HG02870 (cell line): ENCODE measurements around the gene SBK3.

ENCODE experiments used
- ATAC-seq: cut with Tn5 transposase; IDR thresholded peaks from one replicate; pipeline ENCODE4 v1.9.1; 2021; ENCODE audit warnings: mild to moderate bottlenecking, moderate library complexity; ENCODE audit not compliant: unreplicated experiment

Gene SBK3

DNA sequence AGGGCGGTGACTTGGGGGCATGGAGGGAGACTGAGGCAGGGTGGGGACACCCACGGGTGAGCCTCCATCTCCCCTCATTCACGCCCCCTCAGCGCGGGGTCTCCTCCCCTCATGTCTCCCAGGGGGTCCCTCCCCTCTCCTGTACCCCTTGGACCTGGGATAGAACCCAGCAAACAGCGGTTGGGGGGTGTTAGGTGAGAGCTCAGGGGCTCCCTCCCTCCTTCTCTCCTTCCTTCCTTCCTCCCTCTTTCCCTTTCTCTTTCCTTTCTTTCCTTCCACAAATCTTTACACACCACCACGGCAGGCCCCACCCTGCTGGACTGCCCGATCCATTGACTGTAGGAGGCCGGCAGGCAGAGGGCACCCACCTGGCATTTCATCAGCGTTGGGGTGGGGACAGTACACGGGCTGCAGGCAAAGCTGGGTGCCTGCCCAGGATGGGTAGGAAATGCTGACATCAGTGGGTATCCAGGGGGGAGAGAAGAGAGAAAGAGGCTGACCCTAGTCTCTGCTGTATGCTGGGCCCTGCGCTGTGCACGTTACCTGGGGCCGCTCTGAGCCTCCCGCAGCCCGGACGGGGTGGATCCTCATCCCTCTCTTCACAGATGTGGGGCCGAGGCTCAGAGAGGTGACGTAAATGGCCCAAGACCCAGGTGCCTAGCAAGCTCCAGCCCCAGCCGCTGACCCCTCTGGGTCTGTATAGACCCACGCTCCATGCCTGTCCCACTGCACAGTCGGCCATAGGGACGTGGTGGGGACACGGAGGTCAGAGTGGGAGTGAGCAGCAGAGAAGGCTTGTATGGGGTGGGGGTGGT, 53.6 kb downstream of the SBK3 start:
- no peak for ATAC-seq
